Loucy (cell line): ENCODE measurements around the gene GGPS1.

ENCODE experiments used
- EZH2phosphoT487 ChIP-seq: fragments of 200-600 bp; IDR thresholded peaks from 2 replicates; pipeline ENCODE4 v1.6.1; 2018; ENCODE audit warnings: antibody characterized with exemption, mild to moderate bottlenecking, moderate library complexity, borderline replicate concordance
- TF ChIP-seq, protein P1 (sequence below): fragments of 200-600 bp; sonication (generic); conservative IDR thresholded peaks from 2 replicates; pipeline ENCODE4 v1.5.1; 2014; ENCODE audit warnings: mild to moderate bottlenecking, antibody characterized with exemption, low read length

DNA sequence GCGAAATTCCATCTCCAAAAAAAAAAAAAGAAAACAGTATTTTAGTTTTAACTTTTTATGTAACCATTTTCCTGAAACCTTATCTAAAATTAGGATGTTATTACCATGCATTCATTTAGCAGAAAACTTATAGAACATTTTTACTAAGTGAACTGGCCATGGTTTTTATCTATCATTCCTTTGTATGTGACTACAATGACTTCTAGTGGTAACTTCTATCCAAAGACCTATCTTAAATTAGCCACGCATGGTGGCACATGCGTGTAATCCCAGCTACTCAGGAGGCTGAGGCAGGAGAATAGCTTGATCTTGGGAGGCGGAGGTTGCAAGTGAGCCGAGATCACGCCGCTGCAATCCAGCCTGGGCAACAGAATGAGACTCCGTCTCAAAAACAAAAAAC, 11.4 kb downstream of the GGPS1 start:
- TF ChIP-seq, protein P1, sequence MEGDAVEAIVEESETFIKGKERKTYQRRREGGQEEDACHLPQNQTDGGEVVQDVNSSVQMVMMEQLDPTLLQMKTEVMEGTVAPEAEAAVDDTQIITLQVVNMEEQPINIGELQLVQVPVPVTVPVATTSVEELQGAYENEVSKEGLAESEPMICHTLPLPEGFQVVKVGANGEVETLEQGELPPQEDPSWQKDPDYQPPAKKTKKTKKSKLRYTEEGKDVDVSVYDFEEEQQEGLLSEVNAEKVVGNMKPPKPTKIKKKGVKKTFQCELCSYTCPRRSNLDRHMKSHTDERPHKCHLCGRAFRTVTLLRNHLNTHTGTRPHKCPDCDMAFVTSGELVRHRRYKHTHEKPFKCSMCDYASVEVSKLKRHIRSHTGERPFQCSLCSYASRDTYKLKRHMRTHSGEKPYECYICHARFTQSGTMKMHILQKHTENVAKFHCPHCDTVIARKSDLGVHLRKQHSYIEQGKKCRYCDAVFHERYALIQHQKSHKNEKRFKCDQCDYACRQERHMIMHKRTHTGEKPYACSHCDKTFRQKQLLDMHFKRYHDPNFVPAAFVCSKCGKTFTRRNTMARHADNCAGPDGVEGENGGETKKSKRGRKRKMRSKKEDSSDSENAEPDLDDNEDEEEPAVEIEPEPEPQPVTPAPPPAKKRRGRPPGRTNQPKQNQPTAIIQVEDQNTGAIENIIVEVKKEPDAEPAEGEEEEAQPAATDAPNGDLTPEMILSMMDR, result no peak
- no peak for TF ChIP-seq EZH2phosphoT487
